Right lobe of liver (tissue), 6 donors: Measurements from ENCODE around the gene KCNQ1. TPM values are rescaled to one million over a fixed set of nuclear protein-coding genes. Genes with fewer than 3 reads are reported as not detected.

Experiments used
- ATAC-seq, 4 donors: fragments of 200-7000 bp; cut with Tn5 transposase; one replicate each; pipeline ENCODE4 v1.9.1; 2020; ENCODE audit warnings: mild to moderate bottlenecking in 4 of 4, moderate library complexity in 4 of 4
- DNase-seq, 3 donors: peaks; one replicate each; pipeline ENCODE4 v3.0.0-alpha.2; 2020
- H3K27ac ChIP-seq, 3 donors: fragments of 200-600 bp; one replicate each; pipeline ENCODE4 v1.8.0; 2022
- H3K27me3 ChIP-seq, 2 donors: fragments of 200-600 bp; one replicate each; pipeline ENCODE4 v1.8.0; 2022
- H3K36me3 ChIP-seq, 4 donors: fragments of 200-600 bp; sonication (generic) in 1 of 4; one replicate each; pipeline versions ENCODE4 v1.5.1 to v1.8.0; 2017 to 2022; ENCODE audit warnings: control low read depth in 1 of 4
- H3K4me1 ChIP-seq, 4 donors: fragments of 200-600 bp; sonication (generic) in 1 of 4; one replicate each; pipeline versions ENCODE4 v1.5.1 to v1.8.0; 2017 to 2022; ENCODE audit warnings: control low read depth in 1 of 4
- H3K4me3 ChIP-seq, 3 donors: fragments of 200-600 bp; one replicate each; pipeline ENCODE4 v1.8.0; 2022
- H3K9me3 ChIP-seq, 4 donors: fragments of 200-600 bp; sonication (generic) in 1 of 4; one replicate each; pipeline versions ENCODE4 v1.5.1 to v1.8.0; 2017 to 2022; ENCODE audit warnings: control low read depth in 1 of 4
- POLR2A ChIP-seq: fragments of 450-650 bp; IDR thresholded peaks from one replicate; pipeline ENCODE4 v1.6.1; 2017; ENCODE audit warnings: antibody characterized with exemption, mild to moderate bottlenecking
- WGBS: methylation state at CpG from one replicate; pipeline ENCODE4 v1.1.6; 2018; ENCODE audit warnings: low coverage, low lambda C conversion rate; ENCODE audit not compliant: insufficient coverage; ENCODE audit errors: missing lambda C conversion rate; 5-methylcytosine and 5-hydroxymethylcytosine counted together
- intact Hi-C, 2 donors: fragments of 100-400 bp; cut with DNase I; formaldehyde crosslinking; loops; one replicate each; pipeline versions ENCODE4 v1.11.2 to v1.14.1; 2022
- total RNA-seq, 6 experiments: library from RNA; depleted of rRNA in 2 of 6; stranded (reverse); fragments of >200 nt in 2 of 6; fragmentation: NEBNext Ultra II Directional in 3 of 6; extraction: Animal tissue kit (Norgen Biotek cat#: 25700) in 3 of 6; gene quantifications; one replicate each; pipeline versions ENCODE4 v1.1.0 to v1.2.4, GENCODE V29; 2016 to 2023
- TF ChIP-seq, protein P1 (sequence below), 4 donors: fragments of 200-600 bp in 3 of 4; fragments of 450-650 bp in 1 of 4; IDR thresholded peaks; one replicate each; pipeline versions ENCODE4 v1.5.1 to v1.8.0; 2016 to 2022; ENCODE audit warnings: antibody characterized with exemption in 4 of 4, mild to moderate bottlenecking in 2 of 4
- donor health status: DM: no; HTN: yes; CAD: no.
- donor health status: DM: no; HTN: no; CAD: no.
- donor health status: DM: no; HTN: no; CAD: no.
- donor health status: DM: no; HTN: yes; CAD: no.
- donor health status: DM: no; HTN: yes; CAD: no.

The KCNQ1 gene
- total RNA-seq, 6 experiments from 2014 or later = 0.61 to 2.4 (median 1.8) TPM

GRCh38 chr11:2436521-2437031, 8.2 kb upstream of the KCNQ1 start:
- intact Hi-C loops = no loop called here
- Histone ChIP-seq H3K9me3 (no peaks in the 10 kb centered on the region), H3K27me3 (no peaks in the 10 kb centered on the region), H3K4me3 (no peak overlapping the region), H3K4me1 (no peaks in the 10 kb centered on the region), H3K27ac (no peak overlapping the region), H3K36me3 (no peaks in the 10 kb centered on the region)
- no CpG with 5 or more reads among the region's 13 CpGs for WGBS
- ATAC-seq (no peak), DNase-seq (peak in 1 of 3 donors; percentile 45)
- TF ChIP-seq, protein P1, sequence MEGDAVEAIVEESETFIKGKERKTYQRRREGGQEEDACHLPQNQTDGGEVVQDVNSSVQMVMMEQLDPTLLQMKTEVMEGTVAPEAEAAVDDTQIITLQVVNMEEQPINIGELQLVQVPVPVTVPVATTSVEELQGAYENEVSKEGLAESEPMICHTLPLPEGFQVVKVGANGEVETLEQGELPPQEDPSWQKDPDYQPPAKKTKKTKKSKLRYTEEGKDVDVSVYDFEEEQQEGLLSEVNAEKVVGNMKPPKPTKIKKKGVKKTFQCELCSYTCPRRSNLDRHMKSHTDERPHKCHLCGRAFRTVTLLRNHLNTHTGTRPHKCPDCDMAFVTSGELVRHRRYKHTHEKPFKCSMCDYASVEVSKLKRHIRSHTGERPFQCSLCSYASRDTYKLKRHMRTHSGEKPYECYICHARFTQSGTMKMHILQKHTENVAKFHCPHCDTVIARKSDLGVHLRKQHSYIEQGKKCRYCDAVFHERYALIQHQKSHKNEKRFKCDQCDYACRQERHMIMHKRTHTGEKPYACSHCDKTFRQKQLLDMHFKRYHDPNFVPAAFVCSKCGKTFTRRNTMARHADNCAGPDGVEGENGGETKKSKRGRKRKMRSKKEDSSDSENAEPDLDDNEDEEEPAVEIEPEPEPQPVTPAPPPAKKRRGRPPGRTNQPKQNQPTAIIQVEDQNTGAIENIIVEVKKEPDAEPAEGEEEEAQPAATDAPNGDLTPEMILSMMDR (IDR thresholded peaks at IDR 0.05) = no peak
- no peak for TF ChIP-seq POLR2A

- WGBS = 57% methylated on average over 3 of the region's 4 CpGs
These were observed 7.3 kb upstream of the KCNQ1 start for GRCh38 chr11:2437516-2437915.

GRCh38 chr11:2439820-2440219, 5.0 kb upstream of the KCNQ1 start:
- ATAC-seq (no peak), DNase-seq (peak in 1 of 3 donors; percentile 6)
- Histone ChIP-seq H3K9me3 (no peaks in the 10 kb centered on the region), H3K36me3 (no peaks in the 10 kb centered on the region), H3K27me3 (no peaks in the 10 kb centered on the region), H3K4me3 (no peak overlapping the region), H3K27ac (no peak overlapping the region), H3K4me1 (no peaks in the 10 kb centered on the region)
- TF ChIP-seq POLR2A = no peak
- TF ChIP-seq, protein P1 (IDR thresholded peaks at IDR 0.05) = no peak
- intact Hi-C loops = loop anchor here in 1 of 2 donors (10.0 kb wide), 1 partner anchor 75 kb away; no protein-coding TSS in a partner anchor
- 69% methylated on average over 3 of the region's 3 CpGs for WGBS

More at GRCh38 chr11:2437516-2437915, 7.3 kb upstream of the KCNQ1 start:
- no peaks in the 10 kb centered on the region for H3K9me3 ChIP-seq
- intact Hi-C loops = no loop called here
- ATAC-seq = no peak
- no peaks in the 10 kb centered on the region for H3K4me1 ChIP-seq
- no peaks in the 10 kb centered on the region for H3K36me3 ChIP-seq
- peak in 1 of 3 donors; percentile 26 for DNase-seq
- H3K4me3 ChIP-seq = no peak overlapping the region
- no peak for TF ChIP-seq POLR2A
- TF ChIP-seq, protein P1 (IDR thresholded peaks at IDR 0.05) = no peak
- no peaks in the 10 kb centered on the region for H3K27me3 ChIP-seq
- no peak overlapping the region for H3K27ac ChIP-seq

DNA sequence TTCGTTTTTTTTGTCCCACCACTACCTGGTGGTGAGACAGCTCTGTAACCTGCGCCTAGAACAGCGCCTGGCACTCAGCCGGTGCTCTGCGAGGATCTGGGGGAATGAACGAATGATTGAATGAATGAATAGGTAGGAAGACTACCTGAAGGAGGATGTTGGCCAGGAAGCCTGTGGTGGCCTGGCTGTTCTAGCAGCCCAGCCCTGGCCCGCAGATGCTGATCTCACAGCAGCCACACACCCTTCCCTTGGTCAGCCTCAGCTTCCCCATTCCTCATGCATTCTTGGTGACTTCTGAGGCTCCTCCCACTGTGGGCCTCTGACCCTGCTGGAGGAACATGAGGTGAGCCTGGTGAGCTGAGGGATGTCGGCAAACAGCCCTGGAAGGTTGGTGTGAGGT, 4.2 kb upstream of the KCNQ1 start:
- DNase-seq = peak; percentile 18 to 37 (median 33)
- no peak overlapping the region for H3K27ac ChIP-seq
- H3K4me3 ChIP-seq = no peak overlapping the region
- no peaks in the 10 kb centered on the region for H3K9me3 ChIP-seq
- intact Hi-C loops = loop anchor here in 1 of 2 donors (10.0 kb wide), 1 partner anchor 74 kb away; no protein-coding TSS in a partner anchor
- H3K4me1 ChIP-seq = no peaks in the 10 kb centered on the region
- ATAC-seq = peak in 1 of 4 donors; percentile 21
- 37% methylated on average over 4 of the region's 8 CpGs for WGBS
- no peaks in the 10 kb centered on the region for H3K36me3 ChIP-seq
- no peak for TF ChIP-seq POLR2A
- TF ChIP-seq, protein P1 (IDR thresholded peaks at IDR 0.05) = no peak
- peaks cover 0 to 4% of the 10 kb centered on the region in 2 donors for H3K27me3 ChIP-seq
